Bronchial epithelial cell (primary cell): ENCODE data around the gene RASSF3. TPM values are rescaled to one million over a fixed set of nuclear protein-coding genes. Genes with fewer than 3 reads are reported as not detected.
A peak's percentile ranks its signal among the peaks of the same experiment; 100 is the strongest.

ENCODE experiments used
- DNase-seq: peaks from one replicate; pipeline ENCODE4 v3.0.0-alpha.2; 2010; ENCODE audit warnings: low read depth
- FAIRE-seq: peaks from 2 replicates; lab custom pipeline; 2011; peaks lifted over from hg19 to GRCh38; lab: Jason Lieb, UNC
- H3K27me3 ChIP-seq: 2 replicates; pipeline ENCODE4 v1.5.1; 2011; ENCODE audit warnings: low read length; ENCODE audit not compliant: control insufficient read depth, insufficient read depth
- H3K36me3 ChIP-seq: 2 replicates; pipeline ENCODE4 v1.5.1; 2011; ENCODE audit warnings: low read length; ENCODE audit not compliant: control insufficient read depth, insufficient read depth
- H3K4me3 ChIP-seq: 2 replicates; pipeline ENCODE4 v1.5.1; 2011; ENCODE audit warnings: mild to moderate bottlenecking, low read depth, low read length, control low read depth
- total RNA-seq: library from RNA; depleted of rRNA; stranded (reverse); fragments of >200 nt; gene quantifications from 2 replicates; pipeline ENCODE4 v1.2.1, GENCODE V29; 2014
- TF ChIP-seq, protein P1 (sequence below): IDR thresholded peaks from 2 replicates; pipeline ENCODE4 v1.5.1; 2011; ENCODE audit warnings: mild to moderate bottlenecking, moderate library complexity, low read length, control low read depth, inconsistent platforms; ENCODE audit not compliant: insufficient read depth, severe bottlenecking

Gene RASSF3
- total RNA-seq, 1 donor from 2014 or later, result 9.7 TPM

DNA sequence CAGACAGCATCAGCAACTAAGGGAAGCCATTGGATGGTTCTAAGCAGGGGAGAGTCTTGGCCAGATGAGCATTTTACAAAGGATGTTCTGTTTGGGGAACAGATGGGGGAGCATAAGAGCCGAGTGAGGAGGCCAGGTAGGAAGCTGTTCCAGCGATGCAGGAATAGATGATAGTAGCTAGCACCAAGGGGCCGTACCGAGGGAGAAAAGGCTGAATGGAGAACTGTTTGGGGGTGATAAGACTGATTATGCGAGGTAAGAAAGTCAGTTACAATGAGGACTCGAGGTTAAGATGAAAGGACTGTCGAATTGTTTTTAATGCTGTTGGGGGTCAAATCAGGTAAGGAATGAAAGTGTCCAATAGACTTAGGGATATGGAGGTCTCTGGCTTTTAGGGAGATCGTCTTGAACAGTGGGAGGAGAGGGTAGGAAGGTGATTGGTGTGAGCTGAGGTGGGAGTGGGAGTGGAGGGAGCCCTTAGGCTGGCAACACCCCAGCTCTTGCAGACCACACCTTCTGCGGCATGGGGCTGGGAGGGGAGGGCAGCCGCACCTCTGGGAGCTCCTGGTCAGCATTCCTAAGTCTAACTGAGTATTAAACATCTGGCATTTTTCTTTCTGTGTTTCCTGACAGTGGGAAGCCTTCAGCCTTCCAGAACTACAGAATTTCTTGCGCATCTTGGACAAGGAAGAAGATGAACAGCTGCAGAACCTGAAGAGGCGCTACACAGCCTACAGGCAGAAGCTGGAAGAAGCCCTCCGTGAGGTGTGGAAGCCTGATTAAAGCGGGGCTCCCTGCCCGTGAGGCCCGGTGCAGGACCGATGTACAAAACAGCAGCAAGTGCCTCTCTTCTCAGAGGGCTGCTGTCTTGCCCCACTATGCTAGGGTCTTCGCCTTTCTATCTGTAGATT is 84.1 kb downstream of the RASSF3 start:
- Histone ChIP-seq H3K4me3 (no peak overlapping the region), H3K27me3 (no peaks in the 10 kb centered on the region), H3K36me3 (no peaks in the 10 kb centered on the region)
- FAIRE-seq (no peak), DNase-seq (no peak)
- TF ChIP-seq, protein P1, sequence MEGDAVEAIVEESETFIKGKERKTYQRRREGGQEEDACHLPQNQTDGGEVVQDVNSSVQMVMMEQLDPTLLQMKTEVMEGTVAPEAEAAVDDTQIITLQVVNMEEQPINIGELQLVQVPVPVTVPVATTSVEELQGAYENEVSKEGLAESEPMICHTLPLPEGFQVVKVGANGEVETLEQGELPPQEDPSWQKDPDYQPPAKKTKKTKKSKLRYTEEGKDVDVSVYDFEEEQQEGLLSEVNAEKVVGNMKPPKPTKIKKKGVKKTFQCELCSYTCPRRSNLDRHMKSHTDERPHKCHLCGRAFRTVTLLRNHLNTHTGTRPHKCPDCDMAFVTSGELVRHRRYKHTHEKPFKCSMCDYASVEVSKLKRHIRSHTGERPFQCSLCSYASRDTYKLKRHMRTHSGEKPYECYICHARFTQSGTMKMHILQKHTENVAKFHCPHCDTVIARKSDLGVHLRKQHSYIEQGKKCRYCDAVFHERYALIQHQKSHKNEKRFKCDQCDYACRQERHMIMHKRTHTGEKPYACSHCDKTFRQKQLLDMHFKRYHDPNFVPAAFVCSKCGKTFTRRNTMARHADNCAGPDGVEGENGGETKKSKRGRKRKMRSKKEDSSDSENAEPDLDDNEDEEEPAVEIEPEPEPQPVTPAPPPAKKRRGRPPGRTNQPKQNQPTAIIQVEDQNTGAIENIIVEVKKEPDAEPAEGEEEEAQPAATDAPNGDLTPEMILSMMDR, result no peak

DNA sequence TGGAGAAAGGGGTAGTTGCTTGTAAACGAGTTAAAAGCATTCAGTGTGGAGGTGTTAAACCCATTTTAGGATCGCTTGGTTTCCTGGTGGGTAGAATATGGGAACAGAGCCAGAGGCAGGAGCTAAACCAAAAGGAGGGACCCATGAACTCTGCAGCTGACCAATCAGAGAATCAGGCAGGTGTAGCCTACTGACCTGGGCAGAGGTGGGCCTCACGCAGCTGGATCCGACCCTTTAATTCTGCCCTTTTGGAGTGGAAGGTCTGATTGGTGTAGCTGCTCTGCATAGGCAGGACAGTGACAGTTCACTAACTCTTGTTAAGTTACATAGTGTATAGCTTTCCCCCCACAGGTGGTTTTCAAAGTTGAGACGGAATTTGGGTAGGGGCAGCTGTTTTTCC is 85.3 kb downstream of the RASSF3 start:
- Histone ChIP-seq H3K36me3 (no peaks in the 10 kb centered on the region), H3K4me3 (no peak overlapping the region), H3K27me3 (no peaks in the 10 kb centered on the region)
- TF ChIP-seq, protein P1, result no peak
- DNase-seq (no peak), FAIRE-seq (no peak)

DNA sequence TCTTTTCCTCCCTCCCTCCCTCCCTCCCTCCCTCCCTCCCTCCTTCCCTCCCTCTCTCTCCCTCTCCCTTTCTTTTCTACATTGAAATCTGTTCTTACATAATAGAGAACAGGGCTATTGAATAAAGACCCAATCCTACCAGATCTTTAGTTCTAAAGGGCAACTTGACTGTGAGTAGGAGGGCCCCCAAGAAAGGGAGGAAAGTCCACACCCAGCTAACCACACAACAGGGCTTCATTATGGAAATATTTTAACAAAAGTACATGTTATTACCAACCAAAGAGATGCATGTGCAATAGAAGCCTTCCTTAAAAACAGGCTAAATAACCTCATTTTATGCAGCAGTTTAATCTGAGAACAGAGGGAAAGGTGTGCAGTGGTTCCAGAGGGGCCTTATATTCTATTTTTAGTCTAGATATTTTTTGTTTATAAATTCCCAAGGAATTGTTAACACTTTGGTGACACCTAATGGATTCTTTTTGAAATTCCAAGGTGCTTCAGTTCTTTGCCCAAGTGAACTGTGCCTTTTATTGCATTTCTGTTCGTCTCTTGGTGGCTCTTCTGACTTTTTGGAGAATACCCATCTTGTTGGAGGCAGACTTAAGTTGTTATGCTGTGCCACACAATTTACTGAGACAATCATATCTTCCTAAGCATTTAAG is 85.9 kb downstream of the RASSF3 start:
- FAIRE-seq (no peak), DNase-seq (peak; percentile 44)
- Histone ChIP-seq H3K27me3 (no peaks in the 10 kb centered on the region), H3K36me3 (no peaks in the 10 kb centered on the region), H3K4me3 (no peak overlapping the region)
- TF ChIP-seq, protein P1, result peak; percentile 17

DNA sequence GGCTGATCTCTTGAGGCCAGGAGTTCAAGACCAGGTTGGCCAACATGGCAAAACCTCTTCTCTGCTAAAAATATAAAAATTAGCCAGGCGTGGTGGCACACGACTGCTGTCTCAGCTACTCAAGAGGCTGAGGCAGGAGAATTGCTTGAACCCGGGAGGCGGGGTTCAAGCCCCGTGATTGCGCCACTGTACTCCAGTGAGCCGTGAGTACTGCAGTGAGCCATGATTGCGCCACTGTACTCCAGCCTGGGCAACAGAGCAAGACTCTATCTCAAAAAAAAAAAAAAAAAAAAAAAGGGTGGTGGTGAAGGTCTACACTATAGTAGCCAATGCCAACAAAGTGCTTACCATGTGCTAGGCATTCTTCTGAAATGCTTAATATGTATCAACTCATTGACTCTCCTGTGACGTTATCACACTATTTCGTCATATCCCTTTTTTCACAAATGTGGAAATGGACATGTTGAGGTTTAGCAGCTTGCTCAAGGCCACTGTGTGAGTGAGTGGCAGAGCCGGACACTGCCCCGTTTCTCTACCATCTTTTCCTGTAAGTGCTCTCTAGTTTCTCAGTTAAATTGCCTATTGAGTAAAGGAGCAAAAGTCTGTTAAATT is 89.3 kb downstream of the RASSF3 start:
- TF ChIP-seq, protein P1, result no peak
- FAIRE-seq, result no peak
- no peak overlapping the region for H3K4me3 ChIP-seq
- H3K27me3 ChIP-seq, result no peaks in the 10 kb centered on the region
- no peak for DNase-seq
- no peaks in the 10 kb centered on the region for H3K36me3 ChIP-seq

DNA sequence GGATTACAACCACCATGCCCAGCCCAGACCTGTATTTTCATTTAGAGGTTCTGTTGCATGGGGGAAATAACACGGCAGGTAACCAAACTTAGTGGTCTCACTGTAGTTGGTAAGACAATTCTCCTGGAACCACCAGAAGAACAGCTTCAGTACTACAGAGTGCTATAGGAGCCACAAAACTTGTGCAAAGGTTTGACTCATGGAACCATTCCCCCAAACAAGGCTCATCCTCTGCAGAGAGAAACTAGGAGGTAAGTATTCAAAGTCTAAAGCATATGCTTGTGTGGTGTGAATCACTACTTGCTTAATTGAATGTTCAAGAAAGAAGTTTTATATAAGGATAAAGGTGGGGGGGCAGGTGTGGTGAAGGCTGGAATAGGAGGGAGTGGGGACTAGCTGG is 90.2 kb downstream of the RASSF3 start:
- no peak for FAIRE-seq
- Histone ChIP-seq H3K4me3 (no peak overlapping the region), H3K27me3 (no peaks in the 10 kb centered on the region), H3K36me3 (no peaks in the 10 kb centered on the region)
- TF ChIP-seq, protein P1, result no peak
- DNase-seq, result no peak
